ENCODE data around the gene CEACAM18. TPM values are rescaled to one million over a fixed set of nuclear protein-coding genes. Genes with fewer than 3 reads are reported as not detected.

Gene CEACAM18
- total and polyA plus RNA-seq, 2 experiments from 2014 or later = 0.19 TPM; not detected in 1

DNA sequence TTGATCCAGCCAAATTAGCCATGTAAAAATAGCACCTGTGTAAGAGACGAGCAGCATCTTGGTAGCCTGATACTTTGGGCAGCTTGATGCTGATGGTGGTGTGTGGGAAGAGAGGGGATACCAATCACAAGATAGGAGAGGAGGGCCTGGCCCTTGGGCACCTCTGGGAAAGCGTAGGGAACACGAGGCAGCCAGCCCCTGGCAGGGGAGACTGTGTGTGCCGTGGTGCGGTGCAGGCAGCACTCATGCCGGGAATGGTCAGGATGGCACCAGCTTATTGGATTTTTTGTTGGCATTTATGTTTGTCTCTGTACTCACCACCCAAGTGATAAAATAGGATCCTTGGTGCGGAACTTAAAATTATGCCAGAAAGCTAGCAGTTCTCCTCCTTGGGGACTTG lies 30.3 kb upstream of the CEACAM18 start:
- no peaks in the 10 kb centered on the region for H3K36me3 ChIP-seq (replicated peaks; ENCODE audit: insufficient read depth, low read depth)
- H3K9me2 ChIP-seq (replicated peaks; ENCODE audit: insufficient read depth) = no peaks in the 10 kb centered on the region
- WGBS (ENCODE audit: low lambda C conversion rate, missing lambda C conversion rate) = 70% methylated on average over 7 of the region's 7 CpGs
- no peak overlapping the region for H2AFZ ChIP-seq
- no peaks in the 10 kb centered on the region for H3K79me2 ChIP-seq
- H3K9me3 ChIP-seq (ENCODE audit: low read depth) = no peaks in the 10 kb centered on the region
- H3K4me1 ChIP-seq (ENCODE audit: insufficient read depth) = no peaks in the 10 kb centered on the region
- H3K4me3 ChIP-seq = no peak overlapping the region
- H3K4me2 ChIP-seq = no peak overlapping the region
- H3K27ac ChIP-seq = no peak overlapping the region
- H3K27me3 ChIP-seq = no peaks in the 10 kb centered on the region
- DNase-seq (ENCODE audit: low spot score) = no peak
- H4K20me1 ChIP-seq (ENCODE audit: insufficient read depth, poor library complexity, severe bottlenecking) = no peaks in the 10 kb centered on the region
- TF ChIP-seq, protein P1, sequence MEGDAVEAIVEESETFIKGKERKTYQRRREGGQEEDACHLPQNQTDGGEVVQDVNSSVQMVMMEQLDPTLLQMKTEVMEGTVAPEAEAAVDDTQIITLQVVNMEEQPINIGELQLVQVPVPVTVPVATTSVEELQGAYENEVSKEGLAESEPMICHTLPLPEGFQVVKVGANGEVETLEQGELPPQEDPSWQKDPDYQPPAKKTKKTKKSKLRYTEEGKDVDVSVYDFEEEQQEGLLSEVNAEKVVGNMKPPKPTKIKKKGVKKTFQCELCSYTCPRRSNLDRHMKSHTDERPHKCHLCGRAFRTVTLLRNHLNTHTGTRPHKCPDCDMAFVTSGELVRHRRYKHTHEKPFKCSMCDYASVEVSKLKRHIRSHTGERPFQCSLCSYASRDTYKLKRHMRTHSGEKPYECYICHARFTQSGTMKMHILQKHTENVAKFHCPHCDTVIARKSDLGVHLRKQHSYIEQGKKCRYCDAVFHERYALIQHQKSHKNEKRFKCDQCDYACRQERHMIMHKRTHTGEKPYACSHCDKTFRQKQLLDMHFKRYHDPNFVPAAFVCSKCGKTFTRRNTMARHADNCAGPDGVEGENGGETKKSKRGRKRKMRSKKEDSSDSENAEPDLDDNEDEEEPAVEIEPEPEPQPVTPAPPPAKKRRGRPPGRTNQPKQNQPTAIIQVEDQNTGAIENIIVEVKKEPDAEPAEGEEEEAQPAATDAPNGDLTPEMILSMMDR (IDR thresholded peaks at IDR 0.05; ENCODE audit: poor library complexity) = no peak
- no peak for TF ChIP-seq EZH2 (IDR thresholded peaks at IDR 0.05; ENCODE audit: borderline replicate concordance)
- no peak for TF ChIP-seq EZH2phosphoT487 (IDR thresholded peaks at IDR 0.05; ENCODE audit: low read depth, severe bottlenecking, unreplicated experiment)

DNA sequence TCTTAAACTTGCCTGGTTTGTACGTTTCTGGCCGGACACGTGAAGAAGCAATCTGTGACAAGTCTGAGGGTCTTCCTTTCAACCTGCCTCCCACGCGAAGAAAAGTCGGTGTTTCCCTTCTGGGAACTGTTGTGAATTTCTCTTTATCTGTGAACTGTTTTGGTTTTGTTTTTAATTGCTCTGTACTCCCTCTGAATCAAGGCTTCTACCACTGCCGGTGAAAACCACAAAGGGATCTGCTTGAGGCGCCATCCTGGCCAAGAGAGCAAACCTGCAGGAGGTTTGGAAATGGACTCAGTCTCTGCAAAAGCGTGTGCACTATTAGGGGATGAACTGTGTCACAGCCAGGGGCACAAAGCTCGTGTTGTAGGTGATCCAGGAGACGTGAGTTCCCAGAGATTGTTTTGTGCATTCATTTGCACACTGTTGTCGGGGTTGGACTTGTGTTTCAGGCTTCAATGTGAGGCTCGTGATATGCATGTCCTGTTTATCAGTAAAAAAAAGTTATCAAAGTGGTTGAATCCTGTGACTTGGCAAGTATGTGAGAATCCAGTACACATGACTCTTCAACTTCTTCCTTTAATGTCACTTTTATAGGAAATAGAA lies 29.8 kb upstream of the CEACAM18 start:
- Histone ChIP-seq H3K79me2 (no peaks in the 10 kb centered on the region), H3K4me2 (no peak overlapping the region), H2AFZ (no peak overlapping the region), H3K27me3 (no peaks in the 10 kb centered on the region), H3K36me3 (replicated peaks; ENCODE audit: insufficient read depth, low read depth) (no peaks in the 10 kb centered on the region), H3K4me1 (ENCODE audit: insufficient read depth) (no peaks in the 10 kb centered on the region), H3K27ac (no peak overlapping the region), H4K20me1 (ENCODE audit: insufficient read depth, poor library complexity, severe bottlenecking) (no peaks in the 10 kb centered on the region), H3K9me2 (replicated peaks; ENCODE audit: insufficient read depth) (no peaks in the 10 kb centered on the region), H3K4me3 (no peak overlapping the region), H3K9me3 (ENCODE audit: low read depth) (no peaks in the 10 kb centered on the region)
- no peak for DNase-seq (ENCODE audit: low spot score)
- TF ChIP-seq, protein P1 (IDR thresholded peaks at IDR 0.05; ENCODE audit: poor library complexity) = no peak
- WGBS (ENCODE audit: low lambda C conversion rate, missing lambda C conversion rate) = 63% methylated on average over 13 of the region's 13 CpGs

DNA sequence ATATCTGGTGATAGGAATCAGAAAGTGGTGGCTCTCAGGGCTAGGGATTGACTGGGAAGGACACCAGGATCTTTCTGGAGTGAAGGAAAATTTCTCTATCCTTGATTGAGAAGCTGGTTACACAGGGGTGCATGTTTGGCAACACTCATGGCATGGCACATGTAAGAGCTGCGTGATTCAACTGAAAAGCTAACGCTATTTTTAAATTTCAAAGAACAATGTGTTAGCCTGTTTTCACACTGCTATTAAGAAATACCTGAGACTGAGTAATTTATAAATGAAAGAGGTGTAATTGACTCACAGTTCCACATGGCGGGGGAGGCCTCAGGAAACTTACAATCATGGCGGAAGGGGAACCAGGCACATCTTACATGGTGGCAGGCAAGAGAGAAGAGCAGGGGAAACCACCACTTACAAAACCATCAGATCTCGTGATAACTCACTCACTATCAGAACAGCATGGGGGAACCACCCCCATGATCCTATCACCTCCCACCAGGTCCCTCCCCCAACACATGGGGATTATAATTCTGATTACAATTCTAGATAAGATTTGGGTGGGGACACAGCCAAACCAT lies 27.5 kb upstream of the CEACAM18 start:
- Histone ChIP-seq H3K9me2 (replicated peaks; ENCODE audit: insufficient read depth) (no peaks in the 10 kb centered on the region), H4K20me1 (ENCODE audit: insufficient read depth, poor library complexity, severe bottlenecking) (no peaks in the 10 kb centered on the region), H3K4me1 (ENCODE audit: insufficient read depth) (no peaks in the 10 kb centered on the region), H3K36me3 (replicated peaks; ENCODE audit: insufficient read depth, low read depth) (no peaks in the 10 kb centered on the region), H3K9me3 (ENCODE audit: low read depth) (no peaks in the 10 kb centered on the region), H2AFZ (no peak overlapping the region), H3K4me2 (no peak overlapping the region), H3K79me2 (no peaks in the 10 kb centered on the region), H3K4me3 (no peak overlapping the region), H3K27ac (no peak overlapping the region), H3K27me3 (no peaks in the 10 kb centered on the region)
- TF ChIP-seq, protein P1 (IDR thresholded peaks at IDR 0.05; ENCODE audit: poor library complexity) = no peak
- TF ChIP-seq EZH2phosphoT487 (IDR thresholded peaks at IDR 0.05; ENCODE audit: low read depth, severe bottlenecking, unreplicated experiment) (no peak), EZH2 (IDR thresholded peaks at IDR 0.05; ENCODE audit: borderline replicate concordance) (no peak)
- DNase-seq (ENCODE audit: low spot score) = no peak
- 77% methylated on average over 5 of the region's 5 CpGs for whole genome bisulfite sequencing (ENCODE audit: low lambda C conversion rate, missing lambda C conversion rate)

Measured in hepatocyte (in vitro differentiated cells).